HepG2 (cell line): ENCODE results near the gene RABGAP1L. TPM values are rescaled to one million over a fixed set of nuclear protein-coding genes. Genes with fewer than 3 reads are reported as not detected.

Experiments used
- ATAC-seq: fragments of 200-7000 bp; cut with Tn5 transposase; 3 replicates; pipeline ENCODE4 v1.9.1; 2020; ENCODE audit warnings: mild to moderate bottlenecking, moderate library complexity
- BruUV-seq: library from RNA; stranded (reverse); fragments of 400-500 nt; replicated peaks from 2 replicates; lab custom pipeline; 2021; lab: Mats Ljungman, UMichigan
- CTCF ChIA-PET: fragments of 300-600 bp; formaldehyde crosslinking; extraction: SDS; loops from one replicate; lab custom pipeline; 2021; ENCODE audit warnings: low total read pairs, inconsistent platforms, low intra/inter-chr PET ratio; lab: Yijun Ruan, JAX
- POLR2A ChIA-PET: fragments of 350-600 bp; sonication (Branson Sonifier 250); formaldehyde crosslinking; loops from one replicate; lab custom pipeline; 2020; ENCODE audit warnings: antibody characterized with exemption, inconsistent platforms; lab: Yijun Ruan, JAX
- DNase-seq: peaks from one replicate; pipeline ENCODE4 v3.0.0-alpha.2; 2015; ENCODE audit warnings: low spot score
- FAIRE-seq: peaks from 3 replicates; lab custom pipeline; 2011; peaks lifted over from hg19 to GRCh38; lab: Jason Lieb, UNC
- H2AFZ ChIP-seq: one replicate; pipeline ENCODE4 v1.6.1; 2011; ENCODE audit warnings: low read length, inconsistent platforms
- H3K27ac ChIP-seq: fragments of 300-600 bp; 3 replicates; pipeline ENCODE4 v1.8.0; 2011; ENCODE audit warnings: mixed run types, mild to moderate bottlenecking, mixed read lengths, low read length, inconsistent platforms; ENCODE audit not compliant: insufficient read depth; ENCODE audit errors: extremely low read length
- H3K27me3 ChIP-seq, 2 experiments: fragments of 200-600 bp in 1 of 2; 2 replicates in 1 of 2; 3 replicates in 1 of 2; pipeline versions ENCODE4 v1.6.0 to v1.8.0; 2011; ENCODE audit warnings: low read length in 2 of 2, mild to moderate bottlenecking in 2 of 2, moderate library complexity in 2 of 2, inconsistent platforms in 1 of 2; ENCODE audit not compliant: insufficient read depth in 2 of 2, control insufficient read depth in 1 of 2
- H3K36me3 ChIP-seq, 2 experiments: fragments of 200-600 bp in 1 of 2; replicated peaks in 1 of 2; 2 replicates in 1 of 2; 3 replicates in 1 of 2; pipeline versions ENCODE4 v1.5.1 to v1.8.0; 2011; ENCODE audit warnings: low read length in 2 of 2, inconsistent platforms in 1 of 2; ENCODE audit not compliant: insufficient read depth in 2 of 2, control insufficient read depth in 1 of 2
- H3K4me1 ChIP-seq: 2 replicates; pipeline ENCODE4 v1.5.1; 2012; ENCODE audit warnings: low read length, inconsistent platforms; ENCODE audit not compliant: insufficient read depth
- H3K4me2 ChIP-seq: 2 replicates; pipeline ENCODE4 v1.6.0; 2011; ENCODE audit warnings: low read depth, low read length, inconsistent platforms
- H3K4me3 ChIP-seq, 3 experiments: fragments of 200-600 bp in 1 of 3; sonication (generic), shearing (Covaris generic) in 1 of 3; replicated peaks in 1 of 3; 2 replicates each; pipeline ENCODE4 v1.5.1; 2011 to 2016; ENCODE audit warnings: low read length in 3 of 3, inconsistent platforms in 2 of 3, low read depth in 2 of 3, mild to moderate bottlenecking in 2 of 3, control low read depth in 1 of 3, mixed read lengths in 1 of 3; ENCODE audit not compliant: insufficient read depth in 1 of 3
- H3K79me2 ChIP-seq: one replicate; pipeline ENCODE4 v1.6.1; 2011; ENCODE audit warnings: low read length, inconsistent platforms; ENCODE audit not compliant: insufficient read depth
- H3K9ac ChIP-seq: 2 replicates; pipeline ENCODE4 v1.6.0; 2011; ENCODE audit warnings: mild to moderate bottlenecking, low read depth, low read length, inconsistent platforms; ENCODE audit not compliant: insufficient read depth
- H3K9me3 ChIP-seq: 2 replicates; pipeline ENCODE4 v1.5.1; 2012; ENCODE audit warnings: mild to moderate bottlenecking, low read length
- H4K20me1 ChIP-seq: 2 replicates; pipeline ENCODE4 v1.6.0; 2011; ENCODE audit warnings: inconsistent platforms, mild to moderate bottlenecking, low read length, moderate library complexity; ENCODE audit not compliant: insufficient read depth
- ARNT2 ChIP-seq: sonication (generic); formaldehyde crosslinking; IDR thresholded peaks from 2 replicates; pipeline ENCODE4 v1.8.0; 2022; ENCODE audit warnings: mild to moderate bottlenecking, low read depth, missing genetic modification reagents, moderate library complexity
- CBX5 ChIP-seq: sonication (generic); formaldehyde crosslinking; IDR thresholded peaks from 2 replicates; pipeline ENCODE4 v1.4.0; 2020; ENCODE audit warnings: missing genetic modification reagents, borderline replicate concordance
- ERF ChIP-seq: IDR thresholded peaks from 2 replicates; pipeline ENCODE4 v1.6.1; 2018; ENCODE audit warnings: missing biosample characterization, missing genetic modification reagents
- ESRRA ChIP-seq: sonication (generic); formaldehyde crosslinking; IDR thresholded peaks from 2 replicates; pipeline ENCODE4 v1.5.1; 2020; ENCODE audit warnings: mild to moderate bottlenecking, low read depth, missing genetic modification reagents
- HCFC1 ChIP-seq: fragments of 150-350 bp; IDR thresholded peaks from 2 replicates; pipeline ENCODE4 v1.6.1; 2014; ENCODE audit warnings: low read depth, low read length
- HINFP ChIP-seq: sonication (generic); formaldehyde crosslinking; IDR thresholded peaks from 2 replicates; pipeline ENCODE4 v1.4.0; 2020; ENCODE audit warnings: low read depth, mild to moderate bottlenecking, missing genetic modification reagents
- KDM3A ChIP-seq: IDR thresholded peaks from 2 replicates; pipeline ENCODE4 v1.6.1; 2018; ENCODE audit warnings: low read depth, missing compliant biosample characterization
- MED8 ChIP-seq: sonication (generic); formaldehyde crosslinking; IDR thresholded peaks from 2 replicates; pipeline ENCODE4 v1.8.1; 2023; ENCODE audit warnings: mild to moderate bottlenecking, missing genetic modification reagents; ENCODE audit not compliant: insufficient replicate concordance
- NCOA2 ChIP-seq: sonication (generic); formaldehyde crosslinking; IDR thresholded peaks from 2 replicates; pipeline ENCODE4 v1.8.0; 2022; ENCODE audit warnings: inconsistent platforms
- NFYC ChIP-seq: IDR thresholded peaks from 2 replicates; pipeline ENCODE4 v1.6.1; 2016; ENCODE audit warnings: missing genetic modification reagents, missing compliant biosample characterization
- WIZ ChIP-seq: sonication (generic); formaldehyde crosslinking; IDR thresholded peaks from 2 replicates; pipeline ENCODE4 v1.5.1; 2020; ENCODE audit warnings: mild to moderate bottlenecking, missing genetic modification reagents
- ZFP82 ChIP-seq: sonication (generic); formaldehyde crosslinking; IDR thresholded peaks from 2 replicates; pipeline ENCODE4 v1.5.1; 2020; ENCODE audit warnings: mild to moderate bottlenecking, missing genetic modification reagents, borderline replicate concordance
- ZNF275 ChIP-seq: sonication (generic); formaldehyde crosslinking; IDR thresholded peaks from 2 replicates; pipeline ENCODE4 v1.8.0; 2022; ENCODE audit warnings: missing genetic modification reagents, mild to moderate bottlenecking, inconsistent platforms, borderline replicate concordance
- ZNF589 ChIP-seq: sonication (generic); formaldehyde crosslinking; conservative IDR thresholded peaks from 2 replicates; pipeline ENCODE4 v1.8.0; 2022; ENCODE audit warnings: mild to moderate bottlenecking, moderate library complexity, missing genetic modification reagents
- ZNF609 ChIP-seq: sonication (generic); formaldehyde crosslinking; IDR thresholded peaks from 2 replicates; pipeline ENCODE4 v1.4.0; 2020; ENCODE audit warnings: mild to moderate bottlenecking, missing genetic modification reagents, borderline replicate concordance
- ZNF749 ChIP-seq: sonication (generic); formaldehyde crosslinking; IDR thresholded peaks from 2 replicates; pipeline ENCODE4 v1.8.0; 2022; ENCODE audit warnings: mild to moderate bottlenecking, missing genetic modification reagents, moderate library complexity, borderline replicate concordance
- ZNF790 ChIP-seq: sonication (generic); formaldehyde crosslinking; IDR thresholded peaks from 2 replicates; pipeline ENCODE4 v1.8.0; 2022; ENCODE audit warnings: missing genetic modification reagents, mild to moderate bottlenecking, borderline replicate concordance
- ZNF850 ChIP-seq: sonication (generic); formaldehyde crosslinking; conservative IDR thresholded peaks from 2 replicates; pipeline ENCODE4 v1.9.0; 2021; ENCODE audit warnings: mild to moderate bottlenecking, missing genetic modification reagents
- WGBS: methylation state at CpG from one replicate; pipeline ENCODE4 v1.1.6; 2017; ENCODE audit warnings: low lambda C conversion rate; 5-methylcytosine and 5-hydroxymethylcytosine counted together
- in situ Hi-C: cut with HindIII; loops from 2 replicates; pipeline ENCODE4 v1.10.0; 2017; ENCODE audit warnings: low pct_unique_long_range_greater_than_20kb; ENCODE audit not compliant: extremely low pct_ligation_motif_present
- intact Hi-C: fragments of 100-400 bp; cut with micrococcal nuclease; formaldehyde crosslinking; loops from one replicate; pipeline ENCODE4 v1.10.0; 2022; ENCODE audit not compliant: unreplicated experiment
- polyA plus RNA-seq, 8 experiments: library from polyadenylated mRNA; depleted of rRNA in 3 of 8; stranded (reverse) in 7 of 8; unstranded in 1 of 8; fragments of >200 nt; fragmentation: Illumina TruSeq in 4 of 8; extraction: Trizol in 4 of 8; gene quantifications; 2 replicates each; pipeline versions ENCODE4 v1.2.1 to v1.2.3, GENCODE V29; 2011 to 2016; ENCODE audit warnings: low read depth in 4 of 8, missing spikeins in 1 of 8, mixed read lengths in 1 of 8; ENCODE audit not compliant: insufficient read depth in 1 of 8
- total RNA-seq, 5 experiments: library from RNA; depleted of rRNA; stranded (reverse); fragments of >200 nt; fragmentation: Illumina TruSeq; extraction: Trizol; gene quantifications; 2 replicates each; pipeline ENCODE4 v1.2.3, GENCODE V29; 2016; ENCODE audit warnings: low read depth in 1 of 5

Gene RABGAP1L
- total and polyA plus RNA-seq, 2 of the 13 experiments (the other 11 are each of a cell fraction or from before 2014, with no cell fraction given), result 7.9 to 22.6 TPM

DNA sequence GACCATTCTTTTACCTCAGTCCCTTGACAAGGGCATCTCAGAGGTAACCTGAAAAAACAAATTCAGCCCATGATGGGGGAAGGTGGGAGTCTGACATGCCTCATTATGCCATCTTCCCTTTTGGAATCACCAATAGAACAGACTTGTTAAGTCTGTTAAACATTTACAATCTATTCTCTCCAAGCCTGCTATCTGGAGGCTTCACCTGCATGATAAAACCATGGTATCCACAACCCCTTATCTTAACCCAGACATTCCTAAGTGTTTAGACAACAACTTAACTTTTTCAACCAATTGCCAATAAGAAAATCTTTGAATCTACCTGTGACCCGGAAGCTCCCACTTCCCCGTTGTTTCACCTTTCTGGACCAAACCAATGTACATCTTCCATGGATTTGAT lies 607.4 kb downstream of the RABGAP1L start:
- no peaks in the 10 kb centered on the region for H3K4me1 ChIP-seq
- no peak overlapping the region for H3K9ac ChIP-seq
- no peaks in the 10 kb centered on the region for H3K36me3 ChIP-seq
- CTCF ChIA-PET, result no interaction called here
- no peak overlapping the region for H3K27ac ChIP-seq
- no peak overlapping the region for H3K4me2 ChIP-seq
- no peak for ATAC-seq
- intact Hi-C loops (no loop called here), in situ Hi-C loops (no loop called here)
- BruUV-seq, result no TSS peak
- no peak overlapping the region for H2AFZ ChIP-seq
- H3K4me3 ChIP-seq, result no peak overlapping the region
- no peaks in the 10 kb centered on the region for H3K79me2 ChIP-seq
- no peaks in the 10 kb centered on the region for H4K20me1 ChIP-seq
- TF ChIP-seq NFYC (CRISPR knock-in tag) (no peak), ARNT2 (CRISPR knock-in tag) (no peak), KDM3A (no peak), HCFC1 (no peak), ZNF275 (CRISPR knock-in tag) (no peak), ESRRA (CRISPR knock-in tag) (no peak), CBX5 (CRISPR knock-in tag) (no peak), ZNF749 (no peak), ZNF609 (CRISPR knock-in tag) (no peak), NCOA2 (CRISPR knock-in tag) (no peak), ZFP82 (CRISPR knock-in tag) (no peak), ZNF790 (CRISPR knock-in tag) (no peak), MED8 (CRISPR knock-in tag) (no peak), WIZ (CRISPR knock-in tag) (no peak), HINFP (CRISPR knock-in tag) (no peak), ZNF589 (CRISPR knock-in tag) (no peak), ZNF850 (CRISPR knock-in tag) (no peak), ERF (CRISPR knock-in tag) (no peak)
- POLR2A ChIA-PET, result no interaction called here
- no peaks in the 10 kb centered on the region for H3K27me3 ChIP-seq
- DNase-seq, result no peak
- 95% methylated on average over 2 of the region's 2 CpGs for WGBS
- no peaks in the 10 kb centered on the region for H3K9me3 ChIP-seq
- no peak for FAIRE-seq
